CD4-positive, alpha-beta T cell treated with Interleukin-17A for 1 hour (primary cell): ENCODE data around the gene LRRC3.

Experiments
- DNase-seq: peaks from one replicate; pipeline ENCODE4 v3.0.0-alpha.2; 2020

Gene LRRC3

GRCh38 chr21:44459712-44460440, 4.6 kb downstream of the LRRC3 start:
- DNase-seq = no peak

DNA sequence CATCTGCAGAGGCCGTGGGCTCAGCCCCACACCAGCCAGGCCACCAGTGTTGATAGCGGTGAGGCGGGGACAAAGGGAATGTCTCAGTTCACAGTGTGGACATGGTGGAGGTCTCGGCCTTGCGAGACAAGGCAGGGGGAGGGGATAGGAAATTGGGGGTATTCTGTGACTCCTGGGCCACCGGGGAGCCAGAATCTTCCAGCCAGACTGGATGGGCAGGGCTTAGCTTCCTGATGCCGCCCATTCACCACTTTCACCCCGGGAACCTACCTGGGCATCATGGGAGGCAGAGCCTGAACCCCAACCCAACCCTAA, 5.1 kb downstream of the LRRC3 start:
- no peak for DNase-seq

DNA sequence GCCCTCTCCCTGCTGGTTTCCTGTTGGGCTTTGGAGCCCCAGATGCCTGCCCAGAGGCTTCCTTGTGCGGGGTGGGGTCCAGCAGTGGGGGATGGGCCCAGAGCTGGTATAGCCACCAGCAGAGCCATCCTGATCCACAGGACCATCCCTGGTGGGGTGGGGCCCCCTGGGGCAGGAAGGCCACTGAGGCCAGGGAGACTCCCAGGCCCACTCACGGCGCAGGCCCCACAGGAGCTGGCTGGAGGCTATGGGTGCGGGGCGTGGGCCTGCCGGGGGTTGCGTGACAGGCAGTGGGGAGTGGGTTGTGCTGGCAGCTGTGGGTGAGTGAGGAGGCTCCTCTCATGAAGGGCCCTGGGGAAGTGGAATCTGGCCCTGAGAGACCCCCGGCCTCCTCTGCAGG, 5.7 kb downstream of the LRRC3 start:
- no peak for DNase-seq

DNA sequence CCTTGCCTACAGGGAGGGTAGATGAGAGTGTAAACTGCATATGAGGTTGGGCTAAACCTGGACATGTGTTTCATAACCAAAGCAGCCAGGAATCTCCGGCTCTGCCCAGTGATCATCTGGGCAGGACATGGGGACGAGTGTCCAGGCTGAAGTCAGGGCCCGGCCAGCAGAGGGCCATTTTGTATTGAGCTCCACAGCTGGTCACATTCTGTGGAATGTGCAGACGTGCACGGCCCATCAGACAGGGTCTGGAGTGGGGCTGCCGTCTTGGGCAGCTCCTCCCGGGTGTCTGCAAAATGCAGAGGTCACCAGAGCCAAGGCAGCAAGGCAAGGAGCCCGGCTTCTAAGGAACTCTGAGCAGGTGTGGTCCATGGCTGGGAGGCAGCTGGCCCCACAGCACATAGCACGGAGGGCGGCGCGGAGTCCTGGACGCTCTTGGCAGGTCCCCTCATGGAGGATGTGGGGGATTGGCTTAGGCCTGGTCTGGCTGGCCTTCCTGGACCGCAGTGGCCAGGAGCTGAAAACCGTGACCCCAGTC, 6.2 kb downstream of the LRRC3 start:
- DNase-seq = no peak

DNA sequence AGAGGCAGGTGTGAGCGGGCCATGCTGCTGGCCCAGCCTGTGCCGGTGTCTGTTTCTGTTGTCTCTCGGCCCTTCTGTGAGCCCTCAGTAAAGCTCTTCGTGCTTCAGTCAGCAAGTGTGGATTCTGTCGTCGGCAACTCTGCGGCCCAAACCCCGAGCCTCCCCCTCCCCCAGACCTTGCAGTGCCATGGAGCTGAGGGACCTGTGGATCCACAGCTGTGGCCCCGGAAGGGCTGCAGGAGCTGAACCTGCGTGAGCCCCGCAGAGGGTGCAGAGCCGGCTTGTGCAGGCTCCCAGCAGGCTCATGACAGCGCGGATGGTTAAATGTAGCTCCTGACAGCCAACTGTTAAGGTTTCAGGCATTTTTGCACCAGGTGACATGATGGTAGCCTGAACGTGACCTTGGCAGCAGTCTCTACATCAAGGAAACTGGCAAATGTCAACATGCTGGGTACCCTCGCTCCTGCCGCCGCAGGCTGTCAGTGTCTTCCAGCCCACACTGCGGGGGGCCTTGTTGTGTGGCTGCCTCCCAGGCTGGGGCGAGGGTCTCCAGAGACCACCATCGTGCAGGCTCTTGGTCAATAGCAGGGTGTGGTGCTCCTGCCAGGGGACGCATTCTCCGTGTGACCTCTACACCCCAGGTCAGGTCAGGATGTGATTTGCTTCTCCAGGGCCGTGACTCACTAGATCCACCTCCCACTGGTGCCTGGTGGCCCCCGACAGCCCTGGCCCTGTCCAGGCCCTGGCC, 7.0 kb downstream of the LRRC3 start:
- no peak for DNase-seq

GRCh38 chr21:44462834-44463200, 7.5 kb downstream of the LRRC3 start:
- no peak for DNase-seq

GRCh38 chr21:44463724-44464123, 8.4 kb downstream of the LRRC3 start:
- DNase-seq = no peak

- DNase-seq = no peak
These were observed 9.0 kb downstream of the LRRC3 start for GRCh38 chr21:44464351-44464750.

- no peak for DNase-seq
These were observed 11.1 kb downstream of the LRRC3 start for GRCh38 chr21:44466351-44466954.

DNA sequence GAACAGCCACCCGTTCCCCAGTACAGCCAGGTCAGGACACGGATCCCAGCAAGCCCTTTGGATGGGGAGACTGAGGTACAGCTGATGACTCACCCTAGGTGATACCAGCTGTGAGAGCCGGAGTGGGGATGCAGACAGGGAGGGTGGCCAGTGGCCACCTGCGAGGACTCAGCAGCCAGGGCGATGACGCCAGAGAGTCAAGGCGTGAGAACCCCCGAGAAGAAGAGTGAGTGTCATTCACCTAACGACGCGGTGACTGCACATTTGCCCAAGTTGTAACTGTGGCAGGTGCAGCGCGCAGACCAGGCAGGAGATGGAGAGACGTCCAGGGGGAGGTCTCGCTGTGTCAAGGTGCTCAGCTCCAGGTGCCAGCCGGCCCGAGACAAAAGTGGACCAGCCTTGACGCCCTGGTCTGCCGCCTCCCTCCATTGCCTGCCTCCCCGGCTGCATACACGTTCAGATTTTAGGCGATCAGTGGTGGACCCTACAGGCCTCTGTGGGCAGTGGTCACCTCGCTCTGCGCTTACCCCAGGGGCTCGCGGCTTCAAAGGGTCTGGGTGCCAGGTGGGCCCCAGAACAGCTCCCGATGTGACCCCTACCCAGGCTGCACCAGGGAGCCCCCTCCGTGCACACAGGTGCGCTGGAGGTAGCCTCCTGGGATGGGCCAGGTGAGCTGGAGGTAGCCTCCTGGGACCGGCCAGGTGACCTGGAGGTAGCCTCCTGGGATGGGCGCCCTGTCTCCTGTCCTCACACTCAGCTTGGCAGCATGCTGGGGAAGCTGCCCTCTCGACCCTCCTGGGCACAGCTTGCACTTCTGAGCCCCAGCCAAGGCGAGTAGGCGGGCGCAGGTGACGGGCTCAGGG, 11.9 kb downstream of the LRRC3 start:
- DNase-seq = no peak

DNA sequence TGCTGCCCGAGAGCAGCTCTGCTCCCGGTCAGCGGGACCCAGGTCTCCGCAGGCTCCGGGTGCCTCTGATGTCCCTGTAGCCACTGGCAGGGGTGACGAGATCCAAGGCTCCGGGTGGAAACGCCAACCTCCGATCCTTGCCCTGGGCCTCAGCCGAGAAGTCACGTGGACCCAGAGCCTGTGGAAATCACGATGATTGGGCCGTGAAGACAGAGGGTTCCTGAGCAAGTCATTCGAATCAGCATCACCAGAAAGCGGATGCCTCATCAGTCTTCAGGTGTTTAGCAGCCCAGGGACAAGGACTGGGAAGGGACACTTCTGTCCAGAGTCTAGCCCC, 12.5 kb downstream of the LRRC3 start:
- no peak for DNase-seq

DNA sequence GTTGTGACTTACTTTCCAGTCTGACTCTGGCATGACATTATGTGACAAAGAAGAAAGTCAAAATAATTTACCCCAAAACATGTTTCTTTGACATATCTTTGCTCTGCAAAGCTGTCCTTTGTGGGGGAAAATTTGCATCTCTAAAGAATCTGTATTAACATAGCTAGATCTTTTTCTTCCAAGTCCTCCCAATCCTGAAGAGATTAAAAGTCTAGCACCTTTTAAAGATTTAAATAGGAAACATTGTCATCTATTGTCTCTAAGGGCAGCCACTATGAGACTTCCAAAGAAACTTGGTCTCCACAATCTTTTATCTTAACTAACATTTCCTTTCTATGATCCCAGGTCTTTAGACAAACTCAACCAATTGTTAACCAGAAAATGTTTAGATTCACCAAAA, 16.0 kb downstream of the LRRC3 start:
- no peak for DNase-seq

- no peak for DNase-seq
These were observed 16.7 kb downstream of the LRRC3 start for GRCh38 chr21:44471996-44472395.

GRCh38 chr21:44473915-44474555, 18.7 kb downstream of the LRRC3 start:
- no peak for DNase-seq

DNA sequence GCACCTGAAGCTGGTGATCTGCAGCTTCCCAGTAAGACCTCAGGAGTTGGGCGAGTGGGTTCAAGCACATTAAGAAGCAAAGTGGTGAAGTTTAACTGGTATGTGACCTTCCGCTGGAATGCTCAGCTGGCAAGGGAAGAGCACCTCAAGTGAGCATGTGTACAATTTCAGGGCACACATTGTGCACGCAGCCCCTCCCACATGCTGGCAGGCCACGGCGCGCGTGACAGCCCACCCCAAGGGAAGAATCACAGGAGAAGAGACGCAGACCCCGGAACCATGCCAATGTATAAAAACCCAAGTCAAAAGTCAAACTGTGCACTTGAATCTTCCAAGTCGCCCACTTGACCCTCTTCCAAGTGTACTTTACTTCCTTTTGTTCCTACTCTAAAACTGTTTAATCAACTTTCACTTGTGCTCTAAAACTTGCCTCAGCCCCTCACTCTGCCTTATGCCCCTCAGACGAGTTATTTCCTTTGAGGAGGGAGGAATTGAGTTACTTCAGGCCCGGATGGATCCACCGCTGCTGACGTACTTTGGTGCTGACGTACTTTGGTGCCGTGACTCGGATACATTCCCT, 20.0 kb downstream of the LRRC3 start:
- no peak for DNase-seq

DNA sequence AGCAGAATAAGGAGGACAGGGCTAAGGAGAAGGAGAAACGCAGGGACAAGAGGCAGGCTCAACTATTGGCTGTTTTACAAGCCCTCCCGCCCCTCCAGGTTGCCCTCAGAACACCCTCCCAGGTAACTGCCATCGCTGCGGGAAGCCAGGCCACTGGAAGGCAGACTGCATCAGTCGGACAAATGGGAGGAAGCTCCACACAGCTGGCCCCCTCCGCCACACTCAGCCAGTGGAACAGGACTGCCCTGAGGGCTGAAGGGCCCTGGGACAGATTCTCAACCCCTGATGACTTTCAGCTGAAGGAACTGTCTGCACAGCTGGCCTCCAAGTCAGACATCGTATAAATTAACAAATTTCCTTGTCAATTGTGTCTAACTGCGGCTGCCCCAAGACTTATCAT, 21.8 kb downstream of the LRRC3 start:
- DNase-seq = no peak

DNA sequence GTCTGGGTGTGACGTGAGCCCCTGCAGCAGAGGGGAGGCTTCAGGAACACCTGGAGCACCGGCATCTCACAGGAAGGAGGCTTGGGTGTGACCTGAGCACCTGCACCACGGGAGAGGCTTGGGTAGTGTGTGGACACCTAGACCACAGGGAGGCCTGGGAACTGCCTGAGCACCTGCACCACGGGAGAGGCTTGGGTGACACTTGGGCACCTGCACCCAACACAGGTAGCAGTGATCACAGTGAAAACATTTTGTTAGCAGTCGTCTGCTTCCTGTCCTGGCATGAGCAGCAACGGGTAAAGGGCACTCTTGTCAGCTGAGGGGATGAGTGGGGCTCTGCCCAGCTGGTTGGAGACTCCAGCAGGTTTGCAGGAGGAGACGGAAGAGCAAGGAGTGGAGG, 22.4 kb downstream of the LRRC3 start:
- no peak for DNase-seq

- no peak for DNase-seq
These were observed 23.0 kb downstream of the LRRC3 start for GRCh38 chr21:44478124-44478800.

- DNase-seq = no peak
These were observed 23.5 kb downstream of the LRRC3 start for GRCh38 chr21:44478801-44479167.

DNA sequence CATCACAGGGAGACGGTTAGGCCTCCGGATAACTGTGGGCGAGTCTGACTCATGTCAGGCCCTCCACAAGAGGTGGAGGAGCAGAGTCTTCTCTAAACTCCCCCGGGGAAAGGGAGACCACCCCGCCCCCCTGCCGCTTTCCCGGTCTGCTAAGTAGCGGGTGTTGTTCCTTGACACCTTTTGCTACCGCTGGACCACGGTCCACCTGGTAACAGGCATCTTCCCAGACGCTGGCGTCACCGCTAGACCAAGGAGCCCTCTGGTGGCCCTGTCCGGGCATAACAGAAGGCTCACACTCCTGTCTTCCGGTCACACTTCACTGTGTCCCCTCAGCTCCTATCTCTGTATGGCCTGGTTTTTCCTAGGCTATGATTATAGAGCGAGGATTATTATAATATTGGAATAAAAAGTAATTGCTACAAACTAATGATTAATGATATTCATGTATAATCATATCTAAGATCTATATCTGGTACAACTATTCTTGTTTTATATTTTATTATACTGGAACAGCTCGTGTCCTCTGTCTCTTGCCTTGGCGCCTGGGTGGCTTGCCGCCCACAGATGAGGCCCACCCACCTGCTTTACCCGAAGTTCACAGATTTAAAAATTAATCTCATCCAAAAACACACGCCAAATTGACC, 24.4 kb downstream of the LRRC3 start:
- DNase-seq = peak; percentile 59
